ENCODE results near the gene DNAH8. TPM values are rescaled to one million over a fixed set of nuclear protein-coding genes. Genes with fewer than 3 reads are reported as not detected.

The DNAH8 gene
- total RNA-seq, 1 donor from 2014 or later: 14.6 TPM

- no peaks in the 10 kb centered on the region for H3K36me3 ChIP-seq (ENCODE audit: control insufficient read depth in 3 of 3, insufficient read depth in 3 of 3, low read length in 3 of 3)
- H3K27ac ChIP-seq (ENCODE audit: low read depth, low read length): no peak overlapping the region
- H3K27me3 ChIP-seq (ENCODE audit: control insufficient read depth in 3 of 3, insufficient read depth in 3 of 3, low read length in 3 of 3): peaks cover 0 to 3% (median 0%) of the 10 kb centered on the region in 3 donors
- H3K4me1 ChIP-seq (ENCODE audit: control insufficient read depth in 3 of 3, insufficient read depth in 3 of 3, low read length in 3 of 3): no peaks in the 10 kb centered on the region
- H3K9ac ChIP-seq (ENCODE audit: low read depth in 1 of 3, low read length in 3 of 3): no peak overlapping the region
- no peaks in the 10 kb centered on the region for H3K9me3 ChIP-seq (ENCODE audit: control insufficient read depth in 3 of 3, low read length in 3 of 3)
- no peak overlapping the region for H3K4me3 ChIP-seq (ENCODE audit: low read length in 3 of 3)
These were observed 219.9 kb downstream of the DNAH8 start for GRCh38 chr6:38935051-38935450.

GRCh38 chr6:38937839-38938613, 222.9 kb downstream of the DNAH8 start:
- no peak overlapping the region for H3K9ac ChIP-seq (ENCODE audit: low read depth in 1 of 3, low read length in 3 of 3)

GRCh38 chr6:38938741-38939140, 223.6 kb downstream of the DNAH8 start:
- Histone ChIP-seq H3K27me3 (ENCODE audit: control insufficient read depth in 3 of 3, insufficient read depth in 3 of 3, low read length in 3 of 3) (peaks cover 0 to 15% (median 3%) of the 10 kb centered on the region in 3 donors), H3K9me3 (ENCODE audit: control insufficient read depth in 3 of 3, low read length in 3 of 3) (no peaks in the 10 kb centered on the region), H3K27ac (ENCODE audit: low read depth, low read length) (no peak overlapping the region), H3K9ac (ENCODE audit: low read depth in 1 of 3, low read length in 3 of 3) (no peak overlapping the region), H3K4me3 (ENCODE audit: low read length in 3 of 3) (no peak overlapping the region), H3K36me3 (ENCODE audit: control insufficient read depth in 3 of 3, insufficient read depth in 3 of 3, low read length in 3 of 3) (no peaks in the 10 kb centered on the region), H3K4me1 (ENCODE audit: control insufficient read depth in 3 of 3, insufficient read depth in 3 of 3, low read length in 3 of 3) (no peaks in the 10 kb centered on the region)

More at GRCh38 chr6:38937839-38938613, 222.9 kb downstream of the DNAH8 start:
- no peak overlapping the region for H3K4me3 ChIP-seq (ENCODE audit: low read length in 3 of 3)
- H3K27me3 ChIP-seq (ENCODE audit: control insufficient read depth in 3 of 3, insufficient read depth in 3 of 3, low read length in 3 of 3): peaks cover 0 to 15% (median 3%) of the 10 kb centered on the region in 3 donors
- no peaks in the 10 kb centered on the region for H3K36me3 ChIP-seq (ENCODE audit: control insufficient read depth in 3 of 3, insufficient read depth in 3 of 3, low read length in 3 of 3)
- no peaks in the 10 kb centered on the region for H3K4me1 ChIP-seq (ENCODE audit: control insufficient read depth in 3 of 3, insufficient read depth in 3 of 3, low read length in 3 of 3)
- no peaks in the 10 kb centered on the region for H3K9me3 ChIP-seq (ENCODE audit: control insufficient read depth in 3 of 3, low read length in 3 of 3)
- no peak overlapping the region for H3K27ac ChIP-seq (ENCODE audit: low read depth, low read length)

- peaks cover 0 to 15% (median 3%) of the 10 kb centered on the region in 3 donors for H3K27me3 ChIP-seq (ENCODE audit: control insufficient read depth in 3 of 3, insufficient read depth in 3 of 3, low read length in 3 of 3)
- H3K9me3 ChIP-seq (ENCODE audit: control insufficient read depth in 3 of 3, low read length in 3 of 3): no peaks in the 10 kb centered on the region
- no peak overlapping the region for H3K9ac ChIP-seq (ENCODE audit: low read depth in 1 of 3, low read length in 3 of 3)
- H3K4me3 ChIP-seq (ENCODE audit: low read length in 3 of 3): no peak overlapping the region
- H3K36me3 ChIP-seq (ENCODE audit: control insufficient read depth in 3 of 3, insufficient read depth in 3 of 3, low read length in 3 of 3): no peaks in the 10 kb centered on the region
- H3K27ac ChIP-seq (ENCODE audit: low read depth, low read length): no peak overlapping the region
- no peaks in the 10 kb centered on the region for H3K4me1 ChIP-seq (ENCODE audit: control insufficient read depth in 3 of 3, insufficient read depth in 3 of 3, low read length in 3 of 3)
These were observed 227.3 kb downstream of the DNAH8 start for GRCh38 chr6:38942442-38942841.

- Histone ChIP-seq H3K4me3 (ENCODE audit: low read length in 3 of 3) (no peak overlapping the region), H3K9ac (ENCODE audit: low read depth in 1 of 3, low read length in 3 of 3) (no peak overlapping the region), H3K9me3 (ENCODE audit: control insufficient read depth in 3 of 3, low read length in 3 of 3) (no peaks in the 10 kb centered on the region), H3K36me3 (ENCODE audit: control insufficient read depth in 3 of 3, insufficient read depth in 3 of 3, low read length in 3 of 3) (no peaks in the 10 kb centered on the region), H3K27ac (ENCODE audit: low read depth, low read length) (no peak overlapping the region), H3K27me3 (ENCODE audit: control insufficient read depth in 3 of 3, insufficient read depth in 3 of 3, low read length in 3 of 3) (peaks cover 0 to 16% (median 3%) of the 10 kb centered on the region in 3 donors), H3K4me1 (ENCODE audit: control insufficient read depth in 3 of 3, insufficient read depth in 3 of 3, low read length in 3 of 3) (no peaks in the 10 kb centered on the region)
These were observed 227.9 kb downstream of the DNAH8 start for GRCh38 chr6:38942965-38943364.

- Histone ChIP-seq H3K27me3 (ENCODE audit: control insufficient read depth in 3 of 3, insufficient read depth in 3 of 3, low read length in 3 of 3) (peaks cover 0 to 18% (median 3%) of the 10 kb centered on the region in 3 donors), H3K27ac (ENCODE audit: low read depth, low read length) (no peak overlapping the region), H3K9ac (ENCODE audit: low read depth in 1 of 3, low read length in 3 of 3) (no peak overlapping the region), H3K36me3 (ENCODE audit: control insufficient read depth in 3 of 3, insufficient read depth in 3 of 3, low read length in 3 of 3) (no peaks in the 10 kb centered on the region), H3K9me3 (ENCODE audit: control insufficient read depth in 3 of 3, low read length in 3 of 3) (no peaks in the 10 kb centered on the region), H3K4me3 (ENCODE audit: low read length in 3 of 3) (no peak overlapping the region), H3K4me1 (ENCODE audit: control insufficient read depth in 3 of 3, insufficient read depth in 3 of 3, low read length in 3 of 3) (no peaks in the 10 kb centered on the region)
These were observed 228.9 kb downstream of the DNAH8 start for GRCh38 chr6:38943964-38944363.

- Histone ChIP-seq H3K27me3 (ENCODE audit: control insufficient read depth in 3 of 3, insufficient read depth in 3 of 3, low read length in 3 of 3) (peaks cover 0 to 18% (median 2%) of the 10 kb centered on the region in 3 donors), H3K27ac (ENCODE audit: low read depth, low read length) (no peak overlapping the region), H3K9ac (ENCODE audit: low read depth in 1 of 3, low read length in 3 of 3) (no peak overlapping the region), H3K4me3 (ENCODE audit: low read length in 3 of 3) (no peak overlapping the region), H3K36me3 (ENCODE audit: control insufficient read depth in 3 of 3, insufficient read depth in 3 of 3, low read length in 3 of 3) (no peaks in the 10 kb centered on the region), H3K9me3 (ENCODE audit: control insufficient read depth in 3 of 3, low read length in 3 of 3) (no peaks in the 10 kb centered on the region), H3K4me1 (ENCODE audit: control insufficient read depth in 3 of 3, insufficient read depth in 3 of 3, low read length in 3 of 3) (no peaks in the 10 kb centered on the region)
These were observed 229.7 kb downstream of the DNAH8 start for GRCh38 chr6:38944655-38945279.

GRCh38 chr6:38955861-38956260, 240.8 kb downstream of the DNAH8 start:
- Histone ChIP-seq H3K27ac (ENCODE audit: low read depth, low read length) (no peak overlapping the region), H3K4me3 (ENCODE audit: low read length in 3 of 3) (no peak overlapping the region), H3K9ac (ENCODE audit: low read depth in 1 of 3, low read length in 3 of 3) (no peak overlapping the region), H3K36me3 (ENCODE audit: control insufficient read depth in 3 of 3, insufficient read depth in 3 of 3, low read length in 3 of 3) (no peaks in the 10 kb centered on the region), H3K27me3 (ENCODE audit: control insufficient read depth in 3 of 3, insufficient read depth in 3 of 3, low read length in 3 of 3) (peaks cover 0 to 7% (median 6%) of the 10 kb centered on the region in 3 donors), H3K9me3 (ENCODE audit: control insufficient read depth in 3 of 3, low read length in 3 of 3) (no peaks in the 10 kb centered on the region), H3K4me1 (ENCODE audit: control insufficient read depth in 3 of 3, insufficient read depth in 3 of 3, low read length in 3 of 3) (no peaks in the 10 kb centered on the region)

- Histone ChIP-seq H3K27ac (ENCODE audit: low read depth, low read length) (no peak overlapping the region), H3K27me3 (ENCODE audit: control insufficient read depth in 3 of 3, insufficient read depth in 3 of 3, low read length in 3 of 3) (peaks cover 0 to 7% (median 5%) of the 10 kb centered on the region in 3 donors), H3K9ac (ENCODE audit: low read depth in 1 of 3, low read length in 3 of 3) (no peak overlapping the region), H3K9me3 (ENCODE audit: control insufficient read depth in 3 of 3, low read length in 3 of 3) (no peaks in the 10 kb centered on the region), H3K4me3 (ENCODE audit: low read length in 3 of 3) (no peak overlapping the region), H3K4me1 (ENCODE audit: control insufficient read depth in 3 of 3, insufficient read depth in 3 of 3, low read length in 3 of 3) (no peaks in the 10 kb centered on the region), H3K36me3 (ENCODE audit: control insufficient read depth in 3 of 3, insufficient read depth in 3 of 3, low read length in 3 of 3) (no peaks in the 10 kb centered on the region)
These were observed 242.3 kb downstream of the DNAH8 start for GRCh38 chr6:38957426-38957825.

- Histone ChIP-seq H3K4me1 (ENCODE audit: control insufficient read depth in 3 of 3, insufficient read depth in 3 of 3, low read length in 3 of 3) (no peaks in the 10 kb centered on the region), H3K36me3 (ENCODE audit: control insufficient read depth in 3 of 3, insufficient read depth in 3 of 3, low read length in 3 of 3) (no peaks in the 10 kb centered on the region), H3K27ac (ENCODE audit: low read depth, low read length) (no peak overlapping the region), H3K27me3 (ENCODE audit: control insufficient read depth in 3 of 3, insufficient read depth in 3 of 3, low read length in 3 of 3) (peaks cover 0 to 5% (median 4%) of the 10 kb centered on the region in 3 donors), H3K9me3 (ENCODE audit: control insufficient read depth in 3 of 3, low read length in 3 of 3) (no peaks in the 10 kb centered on the region), H3K9ac (ENCODE audit: low read depth in 1 of 3, low read length in 3 of 3) (no peak overlapping the region), H3K4me3 (ENCODE audit: low read length in 3 of 3) (no peak overlapping the region)
These were observed 244.0 kb downstream of the DNAH8 start for GRCh38 chr6:38959138-38959537.

All from skeletal muscle tissue (tissue), 4 donors.